ENCODE measurements around the gene RANGAP1.

GRCh38 chr22:41203118-41203517 is 82.9 kb downstream of the RANGAP1 start:
- TF ChIP-seq, protein P1, sequence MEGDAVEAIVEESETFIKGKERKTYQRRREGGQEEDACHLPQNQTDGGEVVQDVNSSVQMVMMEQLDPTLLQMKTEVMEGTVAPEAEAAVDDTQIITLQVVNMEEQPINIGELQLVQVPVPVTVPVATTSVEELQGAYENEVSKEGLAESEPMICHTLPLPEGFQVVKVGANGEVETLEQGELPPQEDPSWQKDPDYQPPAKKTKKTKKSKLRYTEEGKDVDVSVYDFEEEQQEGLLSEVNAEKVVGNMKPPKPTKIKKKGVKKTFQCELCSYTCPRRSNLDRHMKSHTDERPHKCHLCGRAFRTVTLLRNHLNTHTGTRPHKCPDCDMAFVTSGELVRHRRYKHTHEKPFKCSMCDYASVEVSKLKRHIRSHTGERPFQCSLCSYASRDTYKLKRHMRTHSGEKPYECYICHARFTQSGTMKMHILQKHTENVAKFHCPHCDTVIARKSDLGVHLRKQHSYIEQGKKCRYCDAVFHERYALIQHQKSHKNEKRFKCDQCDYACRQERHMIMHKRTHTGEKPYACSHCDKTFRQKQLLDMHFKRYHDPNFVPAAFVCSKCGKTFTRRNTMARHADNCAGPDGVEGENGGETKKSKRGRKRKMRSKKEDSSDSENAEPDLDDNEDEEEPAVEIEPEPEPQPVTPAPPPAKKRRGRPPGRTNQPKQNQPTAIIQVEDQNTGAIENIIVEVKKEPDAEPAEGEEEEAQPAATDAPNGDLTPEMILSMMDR (IDR thresholded peaks at IDR 0.05): no peak
- no peak for TF ChIP-seq EZH2 (IDR thresholded peaks at IDR 0.05; ENCODE audit: borderline replicate concordance, insufficient read depth, low read depth, low read length, poor library complexity, severe bottlenecking)

All from B cell (primary cell).